ENCODE data around the gene BACH2.

DNA sequence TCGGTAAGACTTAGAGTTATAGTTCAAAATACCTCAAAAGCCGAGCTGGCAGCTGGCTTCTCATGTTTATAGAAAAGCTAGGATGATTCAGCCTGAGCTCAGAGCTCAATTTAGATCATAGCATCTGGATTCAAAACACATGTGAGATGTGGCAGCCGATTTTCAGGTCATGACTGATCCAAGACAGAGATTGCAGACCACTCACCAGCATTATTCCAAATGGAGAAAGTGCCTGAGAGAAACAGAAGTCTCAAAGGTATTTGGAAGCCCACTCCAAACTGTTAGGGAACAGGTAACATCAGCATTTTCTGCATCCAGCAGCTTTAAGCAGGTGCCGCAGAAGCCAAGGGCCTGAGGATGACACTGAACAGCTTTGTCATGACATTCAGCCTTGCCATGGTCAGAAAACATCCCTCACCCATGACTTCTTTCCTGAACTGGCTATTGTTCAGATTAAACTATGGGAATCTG is 102.2 kb downstream of the BACH2 start:
- TF ChIP-seq, protein P1, sequence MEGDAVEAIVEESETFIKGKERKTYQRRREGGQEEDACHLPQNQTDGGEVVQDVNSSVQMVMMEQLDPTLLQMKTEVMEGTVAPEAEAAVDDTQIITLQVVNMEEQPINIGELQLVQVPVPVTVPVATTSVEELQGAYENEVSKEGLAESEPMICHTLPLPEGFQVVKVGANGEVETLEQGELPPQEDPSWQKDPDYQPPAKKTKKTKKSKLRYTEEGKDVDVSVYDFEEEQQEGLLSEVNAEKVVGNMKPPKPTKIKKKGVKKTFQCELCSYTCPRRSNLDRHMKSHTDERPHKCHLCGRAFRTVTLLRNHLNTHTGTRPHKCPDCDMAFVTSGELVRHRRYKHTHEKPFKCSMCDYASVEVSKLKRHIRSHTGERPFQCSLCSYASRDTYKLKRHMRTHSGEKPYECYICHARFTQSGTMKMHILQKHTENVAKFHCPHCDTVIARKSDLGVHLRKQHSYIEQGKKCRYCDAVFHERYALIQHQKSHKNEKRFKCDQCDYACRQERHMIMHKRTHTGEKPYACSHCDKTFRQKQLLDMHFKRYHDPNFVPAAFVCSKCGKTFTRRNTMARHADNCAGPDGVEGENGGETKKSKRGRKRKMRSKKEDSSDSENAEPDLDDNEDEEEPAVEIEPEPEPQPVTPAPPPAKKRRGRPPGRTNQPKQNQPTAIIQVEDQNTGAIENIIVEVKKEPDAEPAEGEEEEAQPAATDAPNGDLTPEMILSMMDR (IDR thresholded peaks at IDR 0.05): no peak
- peak in 1 of 3 donors; percentile 36 for TF ChIP-seq POLR2AphosphoS5 (IDR thresholded peaks at IDR 0.05)

Measured in stomach (tissue), 4 donors.